ENCODE data around the gene SH3BP2. TPM values are rescaled to one million over a fixed set of nuclear protein-coding genes. Genes with fewer than 3 reads are reported as not detected.

Gene SH3BP2
- total RNA-seq, 2 donors from 2014 or later, result 56.0 to 61.7 TPM

- peak; percentile 93 for ATAC-seq (ENCODE audit: insufficient number of reproducible peaks, low FRiP score, low read depth)
- DNase-seq (ENCODE audit: low spot score), result peak; percentile 40
- peaks cover 25 to 43% of the 10 kb centered on the region in 2 donors for H3K4me1 ChIP-seq (ENCODE audit: control insufficient read depth in 1 of 2, low read depth in 2 of 2)
- H3K27ac ChIP-seq, result peak within 1 kb of the TSS; percentile 93
- H3K4me3 ChIP-seq, result peak within 1 kb of the TSS; percentile 85
- H3K9me3 ChIP-seq, result no peaks in the 10 kb centered on the region
- TF ChIP-seq, protein P1, sequence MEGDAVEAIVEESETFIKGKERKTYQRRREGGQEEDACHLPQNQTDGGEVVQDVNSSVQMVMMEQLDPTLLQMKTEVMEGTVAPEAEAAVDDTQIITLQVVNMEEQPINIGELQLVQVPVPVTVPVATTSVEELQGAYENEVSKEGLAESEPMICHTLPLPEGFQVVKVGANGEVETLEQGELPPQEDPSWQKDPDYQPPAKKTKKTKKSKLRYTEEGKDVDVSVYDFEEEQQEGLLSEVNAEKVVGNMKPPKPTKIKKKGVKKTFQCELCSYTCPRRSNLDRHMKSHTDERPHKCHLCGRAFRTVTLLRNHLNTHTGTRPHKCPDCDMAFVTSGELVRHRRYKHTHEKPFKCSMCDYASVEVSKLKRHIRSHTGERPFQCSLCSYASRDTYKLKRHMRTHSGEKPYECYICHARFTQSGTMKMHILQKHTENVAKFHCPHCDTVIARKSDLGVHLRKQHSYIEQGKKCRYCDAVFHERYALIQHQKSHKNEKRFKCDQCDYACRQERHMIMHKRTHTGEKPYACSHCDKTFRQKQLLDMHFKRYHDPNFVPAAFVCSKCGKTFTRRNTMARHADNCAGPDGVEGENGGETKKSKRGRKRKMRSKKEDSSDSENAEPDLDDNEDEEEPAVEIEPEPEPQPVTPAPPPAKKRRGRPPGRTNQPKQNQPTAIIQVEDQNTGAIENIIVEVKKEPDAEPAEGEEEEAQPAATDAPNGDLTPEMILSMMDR (IDR thresholded peaks at IDR 0.05), result no peak
- H3K27me3 ChIP-seq (replicated peaks; ENCODE audit: insufficient read depth), result no peaks in the 10 kb centered on the region
- no peaks in the 10 kb centered on the region for H3K36me3 ChIP-seq
Measured at GRCh38 chr4:2843263-2843940, 50.5 kb downstream of the SH3BP2 start, which contains the start of gene ADD1. Gene ADD1, plus strand, starts transcription at chr4:2843844. Its CDS starts 32,072 bp downstream, at chr4:2875916.

- no peaks in the 10 kb centered on the region for H3K9me3 ChIP-seq
- peaks cover 27 to 46% of the 10 kb centered on the region in 2 donors for H3K4me1 ChIP-seq (ENCODE audit: control insufficient read depth in 1 of 2, low read depth in 2 of 2)
- H3K27me3 ChIP-seq (replicated peaks; ENCODE audit: insufficient read depth), result no peaks in the 10 kb centered on the region
- TF ChIP-seq, protein P1 (IDR thresholded peaks at IDR 0.05), result no peak
- DNase-seq (ENCODE audit: low spot score) (no peak), ATAC-seq (ENCODE audit: insufficient number of reproducible peaks, low FRiP score, low read depth) (peak; percentile 6)
- H3K4me3 ChIP-seq, result peak overlapping the region; percentile 85
- no peaks in the 10 kb centered on the region for H3K36me3 ChIP-seq
- H3K27ac ChIP-seq, result peak overlapping the region; percentile 93
Measured at GRCh38 chr4:2843941-2844584, 51.2 kb downstream of the SH3BP2 start.

- no peak for DNase-seq (ENCODE audit: low spot score)
- no peak overlapping the region for H3K4me3 ChIP-seq
- H3K9me3 ChIP-seq, result no peaks in the 10 kb centered on the region
- H3K4me1 ChIP-seq (ENCODE audit: control insufficient read depth in 1 of 2, low read depth in 2 of 2), result peaks cover 36 to 56% of the 10 kb centered on the region in 2 donors
- no peak for ATAC-seq (ENCODE audit: insufficient number of reproducible peaks, low FRiP score, low read depth)
- TF ChIP-seq, protein P1 (IDR thresholded peaks at IDR 0.05), result no peak
- H3K27me3 ChIP-seq (replicated peaks; ENCODE audit: insufficient read depth), result no peaks in the 10 kb centered on the region
- no peak overlapping the region for H3K27ac ChIP-seq
- H3K36me3 ChIP-seq, result no peaks in the 10 kb centered on the region
Measured at GRCh38 chr4:2846172-2846571, 53.3 kb downstream of the SH3BP2 start.

DNA sequence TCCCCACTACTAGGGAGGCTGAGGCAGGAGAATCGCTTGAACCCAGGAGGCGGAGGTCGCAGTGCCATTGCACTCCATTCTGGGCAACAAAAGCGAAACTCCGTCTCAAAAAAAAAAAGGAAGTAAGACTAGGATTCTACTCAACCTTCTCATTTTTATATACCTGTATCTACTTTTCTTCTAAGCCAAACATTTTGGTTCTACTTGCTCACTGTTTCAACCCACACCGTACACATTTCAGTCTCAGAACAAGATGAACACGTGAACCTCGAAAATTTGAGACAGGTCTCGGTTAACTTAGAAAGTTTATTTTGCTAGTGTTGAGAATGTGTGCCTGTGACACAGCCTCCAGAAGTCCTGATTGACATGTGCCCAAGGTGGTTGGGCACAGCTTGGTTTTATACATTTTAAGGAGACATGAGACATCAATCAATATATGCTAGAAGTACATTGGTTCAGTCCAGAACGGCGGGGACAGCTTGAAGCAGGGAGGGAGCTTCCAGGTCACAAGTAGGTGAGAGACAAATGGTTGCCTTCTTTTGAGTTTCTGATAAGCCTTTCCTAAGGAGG, 54.5 kb downstream of the SH3BP2 start:
- Histone ChIP-seq H3K4me1 (ENCODE audit: control insufficient read depth in 1 of 2, low read depth in 2 of 2) (peaks cover 43 to 63% of the 10 kb centered on the region in 2 donors), H3K9me3 (no peaks in the 10 kb centered on the region), H3K36me3 (no peaks in the 10 kb centered on the region), H3K27me3 (replicated peaks; ENCODE audit: insufficient read depth) (no peaks in the 10 kb centered on the region), H3K27ac (peak overlapping the region; percentile 21 to 28), H3K4me3 (no peak overlapping the region)
- TF ChIP-seq, protein P1 (IDR thresholded peaks at IDR 0.05), result no peak
- ATAC-seq (ENCODE audit: insufficient number of reproducible peaks, low FRiP score, low read depth) (no peak), DNase-seq (ENCODE audit: low spot score) (no peak)

DNA sequence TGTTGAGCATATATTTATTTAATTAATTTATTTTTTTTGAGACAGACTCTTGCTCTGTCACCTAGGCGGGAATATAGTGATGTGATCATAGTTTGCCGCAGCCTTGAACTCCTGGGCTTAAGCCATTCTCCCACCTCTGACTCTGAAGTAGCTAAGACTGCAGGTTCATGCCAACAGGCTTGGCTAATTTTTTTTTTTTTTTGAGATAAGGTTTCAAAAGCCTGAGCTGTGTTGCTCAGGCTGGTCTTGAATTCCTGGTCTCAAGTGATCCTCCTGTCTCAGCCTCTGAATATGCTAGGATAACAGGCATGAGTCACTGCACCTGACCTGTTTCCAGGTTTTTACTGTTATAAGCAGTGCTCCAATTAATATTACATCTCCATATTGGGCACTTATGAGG, 55.6 kb downstream of the SH3BP2 start:
- Histone ChIP-seq H3K9me3 (no peaks in the 10 kb centered on the region), H3K27ac (no peak overlapping the region), H3K4me3 (no peak overlapping the region), H3K4me1 (ENCODE audit: control insufficient read depth in 1 of 2, low read depth in 2 of 2) (peaks cover 51 to 64% of the 10 kb centered on the region in 2 donors), H3K27me3 (replicated peaks; ENCODE audit: insufficient read depth) (no peaks in the 10 kb centered on the region), H3K36me3 (no peaks in the 10 kb centered on the region)
- TF ChIP-seq, protein P1 (IDR thresholded peaks at IDR 0.05), result no peak
- ATAC-seq (ENCODE audit: insufficient number of reproducible peaks, low FRiP score, low read depth) (no peak), DNase-seq (ENCODE audit: low spot score) (no peak)

Data from thoracic aorta (tissue), 2 donors.